CD4-positive, alpha-beta memory T cell (primary cell): ENCODE measurements around the gene JDP2. TPM values are rescaled to one million over a fixed set of nuclear protein-coding genes. Genes with fewer than 3 reads are reported as not detected.

ENCODE experiments used
- CTCF ChIA-PET: fragments of 350-600 bp; sonication (Branson Sonifier 250); formaldehyde crosslinking; loops from one replicate; lab custom pipeline; 2021; ENCODE audit warnings: inconsistent platforms; ENCODE audit not compliant: partially characterized antibody; lab: Charles Lee
- POLR2A ChIA-PET: fragments of 350-600 bp; sonication (Branson Sonifier 250); formaldehyde crosslinking; loops from one replicate; lab custom pipeline; 2021; ENCODE audit not compliant: partially characterized antibody; lab: Charles Lee
- DNase-seq, 5 donors: peaks; one replicate each; pipeline versions ENCODE4 v3.0.0 to v3.0.0-alpha.2; 2020 to 2022; ENCODE audit warnings: mixed read lengths in 1 of 5
- H3K27ac ChIP-seq: one replicate; pipeline ENCODE4 v1.7.0; 2013; ENCODE audit warnings: low read depth, low read length
- H3K27me3 ChIP-seq: 2 replicates; pipeline ENCODE4 v1.7.0; 2013; ENCODE audit warnings: mild to moderate bottlenecking, low read length, moderate library complexity; ENCODE audit not compliant: insufficient read depth
- H3K36me3 ChIP-seq: 2 replicates; pipeline ENCODE4 v1.7.0; 2013; ENCODE audit warnings: mild to moderate bottlenecking, low read length, moderate library complexity; ENCODE audit not compliant: insufficient read depth
- H3K4me1 ChIP-seq: 2 replicates; pipeline ENCODE4 v1.7.0; 2013; ENCODE audit warnings: mild to moderate bottlenecking, low read length, moderate library complexity; ENCODE audit not compliant: insufficient read depth
- H3K4me3 ChIP-seq, 2 donors: one replicate each; pipeline ENCODE4 v1.7.0; 2013; ENCODE audit warnings: low read length in 2 of 2, mild to moderate bottlenecking in 1 of 2
- H3K9me3 ChIP-seq, 2 donors: one replicate each; pipeline ENCODE4 v1.7.0; 2013; ENCODE audit warnings: low read length in 2 of 2, control low read depth in 1 of 2; ENCODE audit not compliant: control insufficient read depth in 1 of 2
- H3K27ac Mint-ChIP-seq, 7 donors: one replicate each; pipeline ENCODE4 v1.8.0; 2020 to 2021; ENCODE audit warnings: mixed read lengths in 7 of 7, mild to moderate bottlenecking in 6 of 7, inconsistent platforms in 3 of 7, moderate library complexity in 3 of 7
- H3K27me3 Mint-ChIP-seq, 2 donors: one replicate each; pipeline ENCODE4 v1.8.0; 2020 to 2021; ENCODE audit warnings: mixed read lengths in 2 of 2
- H3K36me3 Mint-ChIP-seq, 2 donors: one replicate each; pipeline ENCODE4 v1.8.0; 2020 to 2021; ENCODE audit warnings: mixed read lengths in 2 of 2, inconsistent platforms in 1 of 2, mild to moderate bottlenecking in 1 of 2
- H3K4me1 Mint-ChIP-seq, 4 donors: one replicate each; pipeline ENCODE4 v1.8.0; 2020 to 2021; ENCODE audit warnings: mixed read lengths in 4 of 4, mild to moderate bottlenecking in 1 of 4
- H3K4me3 Mint-ChIP-seq, 8 donors: one replicate each; pipeline ENCODE4 v1.8.0; 2020 to 2021; ENCODE audit warnings: mixed read lengths in 8 of 8, mild to moderate bottlenecking in 7 of 8, moderate library complexity in 6 of 8, inconsistent platforms in 3 of 8
- H3K9me3 Mint-ChIP-seq, 8 donors: one replicate each; pipeline ENCODE4 v1.8.0; 2020 to 2021; ENCODE audit warnings: mixed read lengths in 8 of 8, mild to moderate bottlenecking in 5 of 8, inconsistent platforms in 3 of 8, moderate library complexity in 1 of 8
- intact Hi-C: fragments of 100-400 bp; cut with micrococcal nuclease; formaldehyde crosslinking; loops from one replicate; pipeline ENCODE4 v1.15.1; 2023
- polyA plus RNA-seq, 2 donors: library from polyadenylated mRNA; unstranded; fragments of 300-500 nt; fragmentation: Illumina TruSeq; gene quantifications; one replicate each; pipeline ENCODE4 v1.2.3, GENCODE V29; 2021
- total RNA-seq, 2 experiments: library from RNA; stranded (reverse); gene quantifications; one replicate each; pipeline ENCODE4 v1.2.3, GENCODE V29; 2021

Gene JDP2
- total and polyA plus RNA-seq, 4 experiments from 2014 or later, result 0.20 to 0.79 (median 0.78) TPM; not detected in 1

DNA sequence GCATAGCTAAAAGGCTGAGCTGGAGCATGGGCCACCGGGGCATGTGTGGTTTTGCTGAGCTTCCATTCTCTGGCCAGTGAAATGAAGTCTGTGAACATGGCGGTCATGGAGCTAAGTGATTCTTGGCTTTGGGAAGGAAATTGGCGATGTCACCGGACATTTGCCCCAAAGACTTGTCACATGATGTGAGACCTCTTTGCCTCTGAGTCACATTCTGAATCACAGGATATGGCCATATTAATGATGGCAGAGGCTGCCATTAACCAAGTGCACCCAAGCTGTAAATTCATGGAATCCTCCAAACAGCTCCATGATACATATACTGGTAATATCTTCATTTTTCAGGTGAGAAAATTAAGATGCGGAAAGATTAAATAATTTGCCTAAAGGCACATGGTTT is 67.1 kb downstream of the JDP2 start:
- Histone ChIP-seq H3K4me3 (no peak overlapping the region), H3K4me1 (no peaks in the 10 kb centered on the region), H3K27ac (no peak overlapping the region), H3K36me3 (no peaks in the 10 kb centered on the region), H3K9me3 (no peaks in the 10 kb centered on the region), H3K27me3 (no peaks in the 10 kb centered on the region)
- ChIA-PET CTCF (interaction anchor here (1.0 to 4.3 kb wide), 8 partner anchors 7 to 190 kb away, joined by 3 to 21 read pairs (median 8); no protein-coding TSS in a partner anchor), POLR2A (no interaction called here)
- H3K36me3 Mint-ChIP-seq, result no peaks in the 10 kb centered on the region
- peaks cover 0 to 2% (median 0%) of the 10 kb centered on the region in 8 donors for H3K9me3 Mint-ChIP-seq
- H3K27me3 Mint-ChIP-seq, result no peaks in the 10 kb centered on the region
- no peak overlapping the region for H3K27ac Mint-ChIP-seq
- intact Hi-C loops, result no loop called here
- H3K4me1 Mint-ChIP-seq, result peaks cover 4 to 16% (median 8%) of the 10 kb centered on the region in 4 donors
- no peak overlapping the region for H3K4me3 Mint-ChIP-seq
- DNase-seq, result no peak

DNA sequence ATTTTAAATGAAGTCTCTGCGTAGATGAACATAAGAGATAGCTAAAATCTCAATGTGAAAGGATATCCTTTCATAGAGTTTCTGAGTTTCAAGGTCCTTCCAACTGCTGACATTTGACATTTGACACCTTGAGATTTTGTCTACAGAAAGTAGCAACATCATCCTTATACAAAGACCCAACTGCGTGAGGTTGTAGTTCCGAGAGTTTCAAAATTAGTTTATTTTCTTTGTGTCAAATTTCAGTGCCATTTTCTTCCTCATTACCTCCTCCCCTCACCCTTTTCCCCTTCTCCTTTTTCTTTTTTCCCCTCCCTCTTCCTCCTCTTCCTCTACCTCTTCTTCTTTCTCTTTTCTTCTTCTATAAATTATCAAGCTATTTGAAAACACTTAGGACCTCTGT is 67.6 kb downstream of the JDP2 start:
- no peaks in the 10 kb centered on the region for H3K36me3 ChIP-seq
- no peak overlapping the region for H3K4me3 ChIP-seq
- H3K9me3 Mint-ChIP-seq, result peaks cover 0 to 2% (median 0%) of the 10 kb centered on the region in 8 donors
- no peaks in the 10 kb centered on the region for H3K36me3 Mint-ChIP-seq
- H3K4me3 Mint-ChIP-seq, result no peak overlapping the region
- H3K27me3 Mint-ChIP-seq, result no peaks in the 10 kb centered on the region
- H3K27ac Mint-ChIP-seq, result peak overlapping the region in 1 of 7 donors; percentile 59
- ChIA-PET CTCF (interaction anchor here (1.4 to 4.3 kb wide), 7 partner anchors 8 to 191 kb away, joined by 3 to 21 read pairs (median 10); no protein-coding TSS in a partner anchor), POLR2A (no interaction called here)
- H3K27me3 ChIP-seq, result no peaks in the 10 kb centered on the region
- H3K4me1 Mint-ChIP-seq, result peaks cover 4 to 16% (median 8%) of the 10 kb centered on the region in 4 donors
- H3K9me3 ChIP-seq, result no peaks in the 10 kb centered on the region
- DNase-seq, result no peak
- H3K27ac ChIP-seq, result no peak overlapping the region
- intact Hi-C loops, result no loop called here
- H3K4me1 ChIP-seq, result no peaks in the 10 kb centered on the region

DNA sequence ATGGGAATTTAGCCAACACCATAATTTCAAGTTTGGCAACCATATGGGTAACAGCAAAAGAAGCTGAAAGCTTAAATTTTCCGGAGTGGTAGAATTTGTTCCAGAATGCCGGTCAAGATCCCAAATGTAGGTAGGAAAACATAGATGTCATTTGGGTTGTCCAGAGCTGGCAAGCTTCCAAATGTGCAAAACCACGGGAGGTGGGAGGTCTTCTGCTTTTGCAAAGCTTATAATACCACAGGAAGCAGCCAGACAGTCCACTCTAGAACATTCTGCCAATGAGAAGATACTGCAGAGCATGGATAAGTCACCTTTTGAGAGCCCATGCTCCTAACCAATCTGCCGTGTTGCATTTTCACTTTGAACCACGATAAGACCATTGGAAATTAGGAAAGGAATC is 68.1 kb downstream of the JDP2 start:
- POLR2A ChIA-PET, result interaction anchor here (1.7 kb wide), 1 partner anchor 12 kb away, joined by 4 read pairs; no protein-coding TSS in a partner anchor
- no peaks in the 10 kb centered on the region for H3K4me1 ChIP-seq
- H3K27me3 Mint-ChIP-seq, result no peaks in the 10 kb centered on the region

DNA sequence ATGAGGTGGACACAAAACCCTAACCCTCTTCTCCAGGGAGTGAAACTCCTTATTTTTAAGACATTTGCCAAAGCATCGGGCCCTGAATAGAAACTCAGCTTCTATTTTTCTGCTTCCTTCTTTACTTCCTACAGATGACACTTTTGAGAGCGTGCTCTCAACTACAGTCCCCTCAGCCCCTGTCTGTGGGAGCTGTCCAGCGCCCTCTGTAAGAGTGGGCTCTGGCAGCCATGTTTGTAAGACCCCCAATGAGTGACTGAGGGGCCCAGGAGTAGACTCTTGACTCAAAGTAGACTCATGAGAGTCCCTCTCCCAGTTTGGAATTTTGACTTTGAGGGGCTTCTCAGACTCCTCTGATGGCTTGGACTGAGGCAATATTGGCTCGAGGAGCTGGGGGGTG is 68.9 kb downstream of the JDP2 start:
- intact Hi-C loops, result no loop called here
- H3K4me3 Mint-ChIP-seq, result no peak overlapping the region
- H3K4me1 Mint-ChIP-seq, result peaks cover 4 to 16% (median 8%) of the 10 kb centered on the region in 4 donors
- ChIA-PET POLR2A (interaction anchor here (1.7 kb wide), 1 partner anchor 11 kb away, joined by 4 read pairs; no protein-coding TSS in a partner anchor), CTCF (interaction anchor here (3.1 to 4.3 kb wide), 3 partner anchors 9 to 80 kb away, joined by 12 to 21 read pairs (median 19); no protein-coding TSS in a partner anchor)
- H3K27me3 ChIP-seq, result no peaks in the 10 kb centered on the region
- H3K27me3 Mint-ChIP-seq, result no peaks in the 10 kb centered on the region
- H3K27ac Mint-ChIP-seq, result peak overlapping the region in 1 of 7 donors; percentile 59
- no peak overlapping the region for H3K4me3 ChIP-seq
- no peak overlapping the region for H3K27ac ChIP-seq
- DNase-seq, result no peak
- H3K4me1 ChIP-seq, result no peaks in the 10 kb centered on the region
- H3K9me3 Mint-ChIP-seq, result peaks cover 0 to 2% (median 0%) of the 10 kb centered on the region in 8 donors
- no peaks in the 10 kb centered on the region for H3K36me3 Mint-ChIP-seq
- no peaks in the 10 kb centered on the region for H3K9me3 ChIP-seq
- no peaks in the 10 kb centered on the region for H3K36me3 ChIP-seq

More for the DNA sequence above, 68.1 kb downstream of the JDP2 start:
- CTCF ChIA-PET, result interaction anchor here (1.4 to 4.3 kb wide), 5 partner anchors 8 to 191 kb away, joined by 3 to 21 read pairs (median 12); no protein-coding TSS in a partner anchor
- no peak overlapping the region for H3K4me3 ChIP-seq
- H3K27ac Mint-ChIP-seq, result peak overlapping the region in 1 of 7 donors; percentile 59
- no peak for DNase-seq
- peaks cover 4 to 16% (median 8%) of the 10 kb centered on the region in 4 donors for H3K4me1 Mint-ChIP-seq
- no peaks in the 10 kb centered on the region for H3K36me3 Mint-ChIP-seq
- intact Hi-C loops, result no loop called here
- H3K4me3 Mint-ChIP-seq, result no peak overlapping the region
- no peaks in the 10 kb centered on the region for H3K36me3 ChIP-seq
- H3K27ac ChIP-seq, result no peak overlapping the region
- peaks cover 0 to 2% (median 0%) of the 10 kb centered on the region in 8 donors for H3K9me3 Mint-ChIP-seq
- no peaks in the 10 kb centered on the region for H3K27me3 ChIP-seq
- no peaks in the 10 kb centered on the region for H3K9me3 ChIP-seq

GRCh38 chr14:75497191-75497590 is 69.4 kb downstream of the JDP2 start:
- intact Hi-C loops, result no loop called here
- Mint-ChIP-seq H3K9me3 (peaks cover 0 to 2% (median 0%) of the 10 kb centered on the region in 8 donors), H3K4me1 (peaks cover 4 to 16% (median 8%) of the 10 kb centered on the region in 4 donors), H3K4me3 (no peak overlapping the region), H3K27me3 (no peaks in the 10 kb centered on the region), H3K27ac (peak overlapping the region in 3 of 7 donors; percentile 58 to 75 (median 59)), H3K36me3 (no peaks in the 10 kb centered on the region)
- Histone ChIP-seq H3K4me1 (no peaks in the 10 kb centered on the region), H3K9me3 (no peaks in the 10 kb centered on the region), H3K4me3 (no peak overlapping the region), H3K27ac (no peak overlapping the region), H3K27me3 (no peaks in the 10 kb centered on the region), H3K36me3 (no peaks in the 10 kb centered on the region)
- ChIA-PET CTCF (interaction anchor here (3.1 to 4.3 kb wide), 3 partner anchors 9 to 80 kb away, joined by 12 to 21 read pairs (median 19); no protein-coding TSS in a partner anchor), POLR2A (interaction anchor here (1.7 kb wide), 1 partner anchor 11 kb away, joined by 4 read pairs; no protein-coding TSS in a partner anchor)
- DNase-seq, result no peak

DNA sequence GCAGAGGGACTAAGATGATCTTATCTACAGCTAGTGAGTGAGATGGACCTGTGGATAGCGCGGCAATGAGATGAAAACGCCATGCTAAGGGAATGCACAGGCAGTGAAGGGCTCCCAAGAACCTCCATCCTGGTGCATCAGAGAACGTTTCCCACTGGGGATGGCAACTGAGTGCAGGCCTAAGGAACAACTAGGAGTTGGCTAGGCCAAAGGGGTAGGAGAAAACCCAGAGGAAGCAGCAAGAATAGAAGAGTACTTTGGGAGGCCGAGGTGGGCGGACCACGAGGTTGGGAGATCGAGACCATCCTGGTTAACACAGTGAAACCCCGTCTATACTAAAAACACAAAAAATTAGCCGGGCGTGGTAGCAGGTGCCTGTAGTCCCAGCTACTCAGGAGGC is 69.9 kb downstream of the JDP2 start:
- H3K4me1 Mint-ChIP-seq, result peaks cover 4 to 14% (median 7%) of the 10 kb centered on the region in 4 donors
- H3K4me3 Mint-ChIP-seq, result peak overlapping the region in 1 of 8 donors; percentile 19
- no peaks in the 10 kb centered on the region for H3K9me3 ChIP-seq
- DNase-seq, result no peak
- peak overlapping the region in 2 of 7 donors; percentile 36 to 75 for H3K27ac Mint-ChIP-seq
- H3K27me3 Mint-ChIP-seq, result no peaks in the 10 kb centered on the region
- no peaks in the 10 kb centered on the region for H3K27me3 ChIP-seq
- H3K27ac ChIP-seq, result no peak overlapping the region
- intact Hi-C loops, result no loop called here
- POLR2A ChIA-PET, result interaction anchor here (1.7 kb wide), 1 partner anchor 10 kb away, joined by 4 read pairs; no protein-coding TSS in a partner anchor
- H3K4me3 ChIP-seq, result no peak overlapping the region
- peaks cover 0 to 2% (median 0%) of the 10 kb centered on the region in 8 donors for H3K9me3 Mint-ChIP-seq
- no peaks in the 10 kb centered on the region for H3K4me1 ChIP-seq
- no peaks in the 10 kb centered on the region for H3K36me3 ChIP-seq
- no peaks in the 10 kb centered on the region for H3K36me3 Mint-ChIP-seq
- CTCF ChIA-PET, result interaction anchor here (1.7 to 4.3 kb wide), 4 partner anchors 10 to 79 kb away, joined by 5 to 21 read pairs (median 16); no protein-coding TSS in a partner anchor
